Activated CD8-positive, alpha-beta memory T cell treated with anti-CD3 and anti-CD28 coated beads for 36 hours (primary cell): ENCODE measurements around the gene HCFC1R1. TPM values are rescaled to one million over a fixed set of nuclear protein-coding genes. Genes with fewer than 3 reads are reported as not detected.

Experiments used
- CTCF ChIA-PET: fragments of 350-600 bp; sonication (Branson Sonifier 250); formaldehyde crosslinking; loops from one replicate; lab custom pipeline; 2021; ENCODE audit warnings: antibody characterized with exemption; lab: Charles Lee
- POLR2A ChIA-PET: fragments of 350-600 bp; sonication (Branson Sonifier 250); formaldehyde crosslinking; loops from one replicate; lab custom pipeline; 2021; ENCODE audit warnings: antibody characterized with exemption; lab: Charles Lee
- total RNA-seq, 2 experiments: library from RNA; stranded (reverse); gene quantifications; one replicate each; pipeline ENCODE4 v1.2.3, GENCODE V29; 2021

HCFC1R1 gene
- total RNA-seq, 2 experiments from 2014 or later, result 27.5 to 28.5 TPM

DNA sequence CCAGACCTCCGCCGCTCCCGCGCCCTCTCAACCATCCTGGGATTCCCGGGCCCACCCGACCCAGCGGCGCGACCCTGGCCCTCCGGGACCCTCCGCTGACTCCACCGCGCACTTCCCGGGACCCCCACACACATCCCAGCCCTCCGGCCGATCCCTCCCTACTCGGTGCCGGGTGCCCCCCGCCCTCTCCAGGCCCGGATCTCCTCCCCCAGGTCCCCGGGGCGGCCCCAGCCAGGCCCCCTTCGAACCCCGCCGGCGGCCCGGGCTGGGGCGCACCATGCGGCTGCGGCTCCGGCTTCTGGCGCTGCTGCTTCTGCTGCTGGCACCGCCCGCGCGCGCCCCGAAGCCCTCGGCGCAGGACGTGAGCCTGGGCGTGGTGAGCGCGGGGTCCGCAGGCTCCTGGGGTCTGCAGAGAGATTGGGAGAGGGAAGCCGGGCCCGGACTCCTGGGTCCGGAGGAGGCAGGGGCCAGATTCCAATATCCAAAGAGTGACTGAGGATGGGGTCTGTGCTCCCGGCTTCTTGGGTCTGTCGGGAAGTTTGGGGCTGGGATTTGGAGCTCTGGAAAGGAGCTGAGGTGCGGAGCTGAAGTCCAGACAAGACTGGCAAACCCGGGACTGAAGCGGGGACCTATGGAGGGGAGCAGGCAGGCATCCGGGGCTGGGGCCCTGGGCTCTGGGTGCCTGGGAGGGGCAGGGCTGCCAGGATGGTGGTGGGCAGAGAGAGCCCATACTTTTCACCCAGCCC lies 23.1 kb upstream of the HCFC1R1 start:
- CTCF ChIA-PET, result interaction anchor here (0.8 to 3.8 kb wide), 5 partner anchors 11 to 19 kb away, joined by 4 to 35 read pairs (median 5); no protein-coding TSS in a partner anchor
- POLR2A ChIA-PET, result interaction anchor here (0.6 to 0.9 kb wide), 2 partner anchors 19 to 22 kb away, joined by 4 to 7 read pairs; partner anchors contain the start of gene IL32

DNA sequence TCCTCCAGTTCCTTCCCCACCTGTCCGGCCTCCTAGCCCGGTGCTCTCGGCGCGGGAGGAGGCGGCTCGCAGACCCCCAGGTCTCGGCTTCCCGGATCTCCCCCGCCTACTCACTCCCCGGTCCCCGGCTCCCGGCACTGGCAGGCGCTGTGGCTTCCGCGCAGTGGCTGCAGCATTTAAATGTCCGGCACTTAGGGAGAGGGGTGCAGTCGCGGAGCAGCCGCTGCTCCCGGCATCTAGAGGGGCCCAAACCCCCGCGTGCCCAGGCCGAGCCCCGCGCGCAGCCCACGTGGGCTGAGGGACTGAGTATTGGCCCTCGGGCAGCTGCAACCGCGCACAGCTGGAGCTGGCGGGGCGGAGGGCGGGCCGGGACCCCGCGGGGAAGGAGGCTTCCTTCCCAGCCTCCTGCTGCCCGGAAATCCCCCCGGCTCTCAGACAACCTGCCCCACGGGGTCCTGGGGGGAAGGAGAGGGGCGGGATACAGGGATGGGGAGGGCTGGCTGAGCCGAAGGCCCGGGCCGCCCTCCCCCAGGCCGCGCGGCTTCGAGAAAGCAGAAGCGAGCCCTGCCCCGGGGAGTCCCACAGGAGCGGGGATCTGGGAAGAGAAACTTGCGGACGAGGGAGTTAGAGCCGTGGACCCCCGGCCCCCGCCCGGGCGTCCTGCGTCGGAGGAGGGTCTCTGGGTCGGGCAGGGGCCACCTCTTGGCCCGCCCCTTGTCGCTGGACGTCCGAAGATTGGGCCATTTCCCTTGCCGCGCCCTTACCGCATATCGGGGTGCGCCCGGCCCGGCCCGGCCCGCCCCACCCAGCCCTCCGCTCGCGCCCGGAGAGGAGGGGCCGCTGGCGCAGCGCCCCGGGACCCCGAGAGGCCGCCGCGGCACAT lies 22.3 kb upstream of the HCFC1R1 start, which contains the start of gene MMP25:
Gene MMP25 (plus strand): TSS at position 804 of the 883 bp plus-strand sequence. CDS start 357 bp downstream, outside the sequence.
- POLR2A ChIA-PET, result interaction anchor here (1.2 kb wide), 1 partner anchor 13 kb away, joined by 4 read pairs; no protein-coding TSS in a partner anchor
- CTCF ChIA-PET, result interaction anchor here (0.7 to 6.9 kb wide), 3 partner anchors 14 to 84 kb away, joined by 3 to 30 read pairs (median 8); no protein-coding TSS in a partner anchor

DNA sequence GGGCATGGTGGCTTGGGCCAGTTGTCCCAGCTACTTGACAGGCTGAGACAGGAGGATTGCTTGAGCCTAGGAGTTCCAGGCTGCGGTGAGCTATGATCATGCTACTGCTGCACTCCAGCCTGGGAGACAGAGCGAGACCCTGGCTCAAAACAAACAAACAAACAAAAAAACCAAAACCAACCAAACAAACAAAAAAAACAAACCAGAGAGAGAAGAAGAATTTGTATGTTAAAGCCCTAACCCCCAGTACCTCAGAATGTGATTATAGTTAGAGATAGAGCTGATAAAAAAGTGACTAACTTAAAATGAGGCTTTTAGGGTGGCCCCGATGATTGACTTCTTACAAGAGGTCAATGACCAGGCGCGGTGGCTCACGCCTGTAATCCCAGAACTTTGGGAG lies 21.0 kb upstream of the HCFC1R1 start:
- ChIA-PET POLR2A (interaction anchor here (0.7 to 0.9 kb wide), 2 partner anchors 14 to 17 kb away, joined by 3 to 5 read pairs; no protein-coding TSS in a partner anchor), CTCF (interaction anchor here (0.9 to 6.9 kb wide), 3 partner anchors 13 to 80 kb away, joined by 7 to 30 read pairs (median 8); no protein-coding TSS in a partner anchor)

DNA sequence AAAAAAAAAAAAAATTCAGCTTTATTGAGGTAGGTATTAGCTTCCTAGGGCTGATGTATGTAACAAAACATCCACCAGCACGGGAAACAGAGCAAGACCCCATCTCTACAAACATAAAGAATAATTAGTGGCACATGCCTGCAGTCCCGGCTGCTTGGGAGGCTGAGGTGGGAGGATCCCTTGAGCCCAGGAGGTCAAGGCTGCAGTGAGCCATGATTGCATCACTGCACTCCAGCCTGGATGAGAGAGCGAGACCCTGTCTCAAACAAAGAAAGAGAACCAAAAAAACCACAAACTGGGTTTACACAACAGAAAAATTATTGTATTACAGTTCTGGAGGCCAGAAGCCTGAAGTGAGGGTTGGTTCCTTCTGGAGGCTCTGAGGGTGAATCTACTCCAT lies 18.6 kb upstream of the HCFC1R1 start:
- ChIA-PET CTCF (interaction anchor here (0.6 to 6.9 kb wide), 7 partner anchors 8 to 300 kb away, joined by 3 to 30 read pairs (median 4); no protein-coding TSS in a partner anchor), POLR2A (interaction anchor here (0.6 kb wide), 1 partner anchor 75 kb away, joined by 7 read pairs; no protein-coding TSS in a partner anchor)

DNA sequence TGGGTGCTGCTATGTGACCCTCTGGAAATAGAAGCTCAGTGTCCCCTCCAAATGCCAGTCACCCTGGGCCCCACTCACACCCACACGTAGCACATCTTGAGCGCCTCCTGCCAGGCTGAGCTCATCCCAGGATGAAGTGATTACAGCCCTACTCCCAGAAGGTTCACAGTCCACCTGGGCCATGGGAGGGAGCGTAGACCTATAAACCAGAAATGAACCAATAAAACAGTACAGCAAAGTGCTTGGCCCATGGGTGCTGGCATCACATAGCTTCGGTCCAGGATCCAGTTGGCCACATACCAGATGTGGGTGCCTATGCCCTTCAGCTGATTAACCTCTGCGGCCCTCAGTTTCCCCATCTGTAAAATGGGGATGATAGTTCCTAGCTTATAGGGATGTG lies 15.2 kb upstream of the HCFC1R1 start:
- POLR2A ChIA-PET, result interaction anchor here (0.5 to 2.6 kb wide), 4 partner anchors 9 to 263 kb away, joined by 3 to 6 read pairs (median 4); no protein-coding TSS in a partner anchor
- CTCF ChIA-PET, result interaction anchor here (1.2 to 1.8 kb wide), 5 partner anchors 10 to 91 kb away, joined by 3 to 13 read pairs (median 6); no protein-coding TSS in a partner anchor

DNA sequence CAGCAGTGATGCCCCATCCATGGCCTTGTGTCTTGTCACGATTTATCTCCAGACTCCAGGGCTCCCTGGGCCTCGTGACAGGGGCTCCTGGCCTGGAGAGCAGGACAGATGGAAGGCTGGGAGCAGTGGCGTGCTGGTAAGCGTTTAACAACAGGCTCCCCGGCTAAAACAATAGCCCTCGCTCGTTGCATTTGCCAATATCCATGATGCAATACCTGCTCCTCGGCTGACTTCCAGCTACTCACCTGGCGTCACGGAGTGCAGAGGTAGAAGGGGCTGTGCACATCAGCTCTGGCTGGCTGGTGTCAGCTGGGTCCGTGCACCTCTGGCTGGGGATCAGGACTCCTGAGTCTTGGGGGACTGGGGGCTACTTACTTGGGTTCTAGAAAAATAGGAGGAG lies 14.5 kb upstream of the HCFC1R1 start:
- ChIA-PET POLR2A (interaction anchor here (0.5 to 2.6 kb wide), 2 partner anchors 10 to 264 kb away, joined by 3 to 6 read pairs; no protein-coding TSS in a partner anchor), CTCF (interaction anchor here (1.2 to 1.8 kb wide), 4 partner anchors 10 to 20 kb away, joined by 3 to 13 read pairs (median 5); no protein-coding TSS in a partner anchor)

DNA sequence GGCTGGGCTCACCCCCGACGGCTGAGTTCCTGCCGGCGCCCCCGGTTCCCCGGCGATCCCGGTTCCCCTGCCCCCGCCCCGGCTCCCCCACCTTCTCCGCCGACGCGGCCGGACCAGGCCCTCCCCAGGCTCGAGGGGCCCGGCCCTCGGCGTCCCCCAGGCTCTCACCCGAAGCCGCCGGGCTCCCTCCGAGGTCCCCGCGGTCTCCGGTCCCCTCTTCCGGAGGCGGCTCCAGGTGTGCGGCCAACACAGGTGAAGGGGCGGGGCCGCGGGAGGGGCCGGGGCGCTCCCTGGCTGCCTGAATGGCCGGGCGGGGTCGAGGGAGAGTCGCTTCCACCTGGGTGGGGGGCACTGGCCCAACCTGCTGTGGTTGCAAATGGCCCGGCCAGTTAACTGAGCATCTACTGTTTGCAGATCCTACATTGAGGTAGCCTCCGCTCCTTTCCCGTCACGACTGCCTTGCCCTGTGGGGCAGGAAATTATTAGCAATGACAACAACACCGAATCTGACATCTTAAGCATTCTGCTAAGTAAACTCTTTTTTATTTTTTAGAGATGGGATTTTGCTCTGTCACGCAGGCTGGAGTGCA lies 13.1 kb upstream of the HCFC1R1 start, which contains the start of gene BICDL2:
Gene BICDL2 (minus strand): TSS at position 219 of the 590 bp plus-strand sequence. CDS start 1,448 bp downstream, outside the sequence.
- ChIA-PET CTCF (no interaction called here), POLR2A (interaction anchor here (0.7 kb wide), 1 partner anchor 13 kb away, joined by 3 read pairs; no protein-coding TSS in a partner anchor)

DNA sequence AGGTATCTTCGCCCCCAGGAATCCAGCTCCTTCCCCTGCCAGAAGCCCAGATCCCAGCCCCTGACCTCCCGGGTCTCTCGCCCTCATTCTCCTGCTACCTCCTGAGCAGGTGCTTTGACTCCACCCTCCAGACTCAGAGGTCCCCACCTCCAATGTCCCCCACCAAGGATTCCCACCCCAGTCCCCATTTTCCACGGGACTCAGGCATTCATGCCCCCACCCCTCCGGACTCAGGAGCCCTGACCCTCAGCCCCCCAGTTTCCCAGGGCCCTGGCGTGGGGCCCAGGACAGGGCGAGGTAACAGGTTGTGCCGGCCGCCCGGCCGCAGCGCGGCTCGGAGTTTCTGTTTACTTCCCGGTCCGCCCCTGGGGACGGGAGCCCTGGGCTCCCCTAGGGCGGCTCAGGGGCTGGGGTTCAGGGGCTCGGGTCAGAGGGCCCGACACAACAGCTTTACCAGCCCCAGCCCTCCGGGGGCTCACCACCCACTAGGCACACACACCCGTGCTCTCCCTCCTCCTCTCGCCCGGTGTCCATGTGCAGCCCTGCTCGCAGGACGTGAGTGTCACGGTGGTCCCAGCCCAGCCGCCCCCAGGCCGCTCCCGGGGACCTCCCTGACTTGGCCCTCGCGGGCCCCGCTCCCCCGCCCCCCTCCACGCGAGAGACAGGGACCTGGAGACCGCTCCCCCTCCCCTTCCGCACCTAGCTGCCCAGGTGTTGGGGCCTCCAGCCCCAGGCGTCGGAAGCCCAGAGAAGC lies 12.4 kb upstream of the HCFC1R1 start:
- ChIA-PET POLR2A (no interaction called here), CTCF (interaction anchor here (0.9 to 1.1 kb wide), 2 partner anchors 24 to 94 kb away, joined by 3 read pairs; no protein-coding TSS in a partner anchor)

DNA sequence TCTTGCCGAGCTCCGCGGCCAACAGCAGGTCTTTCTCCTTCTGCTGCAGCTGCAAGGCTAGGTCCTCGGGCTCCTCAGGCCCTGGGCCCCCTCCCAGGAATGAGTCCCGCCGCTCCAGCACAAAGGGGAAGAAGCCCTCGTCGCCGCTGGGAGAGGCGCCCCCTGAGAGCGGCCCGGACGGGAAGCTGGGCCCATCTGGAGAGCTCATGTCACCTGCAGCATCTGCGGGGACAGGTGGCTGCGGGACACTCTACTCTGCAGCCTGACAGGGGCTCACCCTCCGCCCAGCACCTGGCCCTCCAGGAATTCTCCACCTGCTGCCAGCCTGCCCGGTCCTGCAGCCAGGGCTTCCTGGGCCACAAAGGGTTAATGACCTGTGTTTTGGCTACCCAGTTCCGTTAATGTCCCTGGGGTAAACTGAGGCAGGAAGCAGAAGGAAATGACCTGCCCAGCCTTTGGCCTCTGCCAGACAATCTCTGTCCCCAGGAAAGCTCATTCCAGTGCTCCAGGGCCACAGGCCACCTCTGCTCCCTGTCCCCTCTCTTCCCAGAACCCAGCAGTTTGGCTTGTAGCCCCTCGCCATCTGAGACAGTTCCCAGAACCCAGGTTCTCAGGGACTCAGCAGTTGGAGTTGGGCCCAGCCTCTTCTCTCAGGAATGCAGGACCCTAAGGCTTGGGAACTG lies 11.7 kb upstream of the HCFC1R1 start:
- POLR2A ChIA-PET, result no interaction called here
- CTCF ChIA-PET, result interaction anchor here (0.9 to 8.9 kb wide), 3 partner anchors 15 to 94 kb away, joined by 3 to 80 read pairs (median 3); partner anchors contain the start of genes CLDN6, HCFC1R1, THOC6 and TNFRSF12A

DNA sequence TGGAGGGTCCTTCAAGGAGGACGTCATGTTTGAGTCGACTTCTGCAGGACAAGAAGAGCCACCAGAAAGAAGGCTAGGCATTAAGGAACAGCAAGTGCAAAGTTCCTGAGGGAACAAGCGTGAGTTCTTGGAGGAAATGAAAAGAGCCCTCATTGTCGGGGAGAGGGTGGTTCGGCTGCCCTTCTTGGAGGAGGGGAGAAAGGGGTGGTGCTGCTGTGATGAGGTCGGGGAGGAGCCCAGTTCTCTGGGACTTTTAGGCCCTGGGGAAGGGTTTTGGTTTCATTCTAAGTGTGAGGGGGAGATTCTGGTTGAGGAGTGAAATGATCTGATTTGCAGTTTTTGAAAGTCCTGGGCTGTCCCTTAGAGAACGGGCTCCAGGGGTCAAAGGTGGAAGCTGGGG lies 8.9 kb upstream of the HCFC1R1 start:
- POLR2A ChIA-PET, result no interaction called here
- CTCF ChIA-PET, result interaction anchor here (0.9 to 8.9 kb wide), 12 partner anchors 10 to 150 kb away, joined by 3 to 80 read pairs (median 21); partner anchors contain the start of genes CLDN6, FLYWCH2, HCFC1R1 and IL32

DNA sequence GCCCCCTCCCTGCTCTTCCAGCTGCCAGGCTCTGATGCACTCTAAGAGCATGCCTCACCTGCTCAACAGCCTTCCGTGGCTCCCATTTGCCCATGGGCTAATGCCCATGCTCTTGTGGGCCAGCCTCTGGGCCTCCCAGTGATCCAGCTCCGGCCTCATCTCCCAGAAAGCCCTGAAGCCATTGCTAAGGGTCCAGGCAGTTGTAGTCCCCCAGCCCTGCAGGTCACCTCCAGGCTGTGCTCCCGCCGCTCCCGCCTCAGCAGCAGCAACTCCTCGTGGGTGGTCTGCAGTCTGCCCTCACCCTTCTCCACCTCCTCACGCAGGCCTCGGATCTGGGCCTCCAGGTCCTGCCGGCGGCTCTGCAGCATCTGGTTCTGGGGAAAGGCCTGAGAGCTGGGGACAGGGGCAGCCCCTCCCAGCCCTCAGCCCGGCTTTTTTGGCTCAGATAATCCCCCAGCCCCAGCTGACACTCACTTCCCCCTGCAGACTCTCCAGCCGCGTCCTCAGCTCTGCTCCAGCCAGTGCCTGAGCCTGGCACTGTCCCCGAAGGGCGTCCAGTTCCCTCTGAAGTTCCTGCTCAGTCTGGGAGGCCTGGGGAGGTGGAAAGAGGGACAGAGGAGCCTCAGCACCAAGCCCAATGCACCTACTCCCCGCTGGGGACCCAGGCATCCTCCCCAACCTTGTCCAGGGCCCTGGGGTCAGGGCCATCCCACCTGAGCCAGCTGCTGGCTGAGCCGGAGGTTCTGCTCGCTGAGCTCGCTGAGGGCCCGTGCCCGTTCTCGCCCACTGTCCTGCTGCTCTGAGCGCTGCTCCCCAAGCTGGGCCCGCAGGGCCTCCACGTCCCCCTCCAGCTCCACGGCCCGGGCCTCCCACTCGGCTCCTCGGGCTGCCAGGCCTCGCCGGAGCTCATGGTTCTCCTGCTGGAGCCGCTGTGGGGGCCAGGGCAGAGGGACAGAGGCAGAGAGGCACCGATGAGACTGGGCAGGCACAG lies 6.8 kb upstream of the HCFC1R1 start:
- ChIA-PET CTCF (interaction anchor here (1.1 to 8.9 kb wide), 18 partner anchors 10 to 142 kb away, joined by 4 to 80 read pairs (median 7); partner anchors contain the start of genes CLDN6, HCFC1R1, IL32 and MMP25), POLR2A (interaction anchor here (1.2 to 1.5 kb wide), 2 partner anchors 10 to 36 kb away, joined by 6 read pairs; partner anchors contain the start of gene TNFRSF12A)

DNA sequence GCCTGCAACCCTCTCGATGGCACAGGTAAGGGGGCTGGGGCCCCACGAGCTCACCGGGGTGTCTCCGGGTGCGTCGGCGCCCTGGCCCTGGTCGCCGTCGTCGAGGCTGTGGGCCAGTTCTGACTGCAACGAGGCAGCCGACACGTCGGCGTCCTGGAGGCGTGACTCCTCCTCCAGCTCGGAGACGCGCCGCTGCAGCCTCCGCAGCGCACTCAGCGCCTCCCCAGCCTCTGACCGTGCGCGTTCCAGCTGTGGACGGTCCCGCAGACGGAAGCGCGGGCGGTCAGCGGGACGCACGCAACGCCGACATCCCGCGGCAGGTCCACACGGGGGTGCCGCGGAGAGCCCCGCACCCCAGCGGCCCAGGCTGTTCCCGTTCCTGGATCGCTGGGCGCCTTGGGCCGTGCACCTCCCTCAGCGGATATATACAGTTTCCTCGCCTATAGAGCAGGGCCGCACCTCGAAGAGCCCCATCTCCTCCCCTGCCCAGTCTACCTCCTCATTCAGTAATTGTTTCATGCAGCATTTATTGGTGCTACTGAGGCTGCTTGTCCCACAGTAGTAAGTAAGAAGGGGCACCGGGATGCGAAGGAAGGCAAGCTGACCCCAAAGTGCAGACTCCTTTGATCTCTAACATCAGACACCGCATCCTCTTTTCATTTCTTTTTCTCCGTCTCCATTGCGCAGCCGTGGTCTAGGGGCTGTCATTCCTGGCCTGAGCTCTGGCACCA lies 5.9 kb upstream of the HCFC1R1 start:
- CTCF ChIA-PET, result interaction anchor here (0.8 to 8.9 kb wide), 11 partner anchors 9 to 138 kb away, joined by 3 to 80 read pairs (median 16); partner anchors contain the start of genes CLDN6, HCFC1R1, THOC6 and TNFRSF12A
- POLR2A ChIA-PET, result interaction anchor here (1.2 to 1.5 kb wide), 2 partner anchors 10 to 37 kb away, joined by 6 read pairs; partner anchors contain the start of gene TNFRSF12A

DNA sequence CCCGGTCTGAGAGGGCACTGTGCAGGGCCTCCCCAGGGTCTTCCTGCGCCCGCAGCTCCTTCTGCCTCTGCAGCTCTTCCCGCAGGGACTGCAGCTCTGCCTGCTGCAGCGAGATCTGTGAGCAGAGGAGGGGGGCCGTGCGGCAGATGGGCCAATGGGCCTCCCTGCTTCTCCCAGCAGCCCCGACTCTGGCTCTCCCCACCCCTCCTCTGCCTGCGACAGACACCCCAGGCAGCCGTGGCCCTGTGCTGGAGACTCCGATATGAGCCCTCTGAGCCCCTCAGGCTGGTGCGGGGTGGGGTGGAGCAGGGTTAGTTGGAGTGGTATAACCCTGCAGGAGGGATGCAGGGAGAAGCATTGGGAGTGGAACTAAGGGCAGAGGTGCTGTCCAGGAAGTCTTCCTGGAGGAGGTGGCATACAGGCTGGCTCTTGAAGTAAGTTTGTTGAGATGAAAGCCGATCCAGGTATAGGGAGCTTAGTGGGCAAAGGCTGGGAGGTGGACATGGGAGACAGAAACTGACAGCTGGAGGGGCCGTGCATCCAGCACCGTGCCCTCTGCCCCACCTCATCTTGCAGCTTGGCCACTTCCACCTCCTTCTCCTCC lies 5.1 kb upstream of the HCFC1R1 start:
- CTCF ChIA-PET, result interaction anchor here (1.0 to 8.9 kb wide), 20 partner anchors 8 to 147 kb away, joined by 3 to 80 read pairs (median 7); partner anchors contain the start of genes CLDN6, HCFC1R1, MMP25 and THOC6
- POLR2A ChIA-PET, result interaction anchor here (0.9 to 1.5 kb wide), 4 partner anchors 9 to 38 kb away, joined by 3 to 6 read pairs (median 5); partner anchors contain the start of gene TNFRSF12A
